HG02623 (cell line): ENCODE data around the gene MBNL1.

Experiments used
- ATAC-seq: cut with Tn5 transposase; IDR thresholded peaks from one replicate; pipeline ENCODE4 v1.9.1; 2021; ENCODE audit warnings: moderate library complexity; ENCODE audit not compliant: unreplicated experiment

The MBNL1 gene

DNA sequence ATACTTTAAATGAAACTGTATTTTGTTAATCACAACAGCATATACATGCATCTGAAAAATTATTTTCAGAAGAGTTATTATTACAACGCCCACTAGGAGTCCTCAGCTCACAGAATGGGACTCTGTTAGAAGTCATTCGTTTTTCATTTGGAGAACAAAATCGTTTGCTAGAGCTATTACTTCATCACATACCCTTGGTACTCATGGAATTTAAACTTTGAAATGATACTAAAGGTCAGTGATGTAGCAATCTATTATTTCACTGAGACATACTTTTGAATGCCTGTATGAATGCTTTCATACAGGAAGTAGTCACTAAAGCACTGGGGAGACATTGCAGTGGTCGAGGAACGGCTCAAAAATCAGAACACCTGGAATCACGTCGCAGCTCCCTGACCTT, 198.1 kb downstream of the MBNL1 start:
- ATAC-seq = no peak

DNA sequence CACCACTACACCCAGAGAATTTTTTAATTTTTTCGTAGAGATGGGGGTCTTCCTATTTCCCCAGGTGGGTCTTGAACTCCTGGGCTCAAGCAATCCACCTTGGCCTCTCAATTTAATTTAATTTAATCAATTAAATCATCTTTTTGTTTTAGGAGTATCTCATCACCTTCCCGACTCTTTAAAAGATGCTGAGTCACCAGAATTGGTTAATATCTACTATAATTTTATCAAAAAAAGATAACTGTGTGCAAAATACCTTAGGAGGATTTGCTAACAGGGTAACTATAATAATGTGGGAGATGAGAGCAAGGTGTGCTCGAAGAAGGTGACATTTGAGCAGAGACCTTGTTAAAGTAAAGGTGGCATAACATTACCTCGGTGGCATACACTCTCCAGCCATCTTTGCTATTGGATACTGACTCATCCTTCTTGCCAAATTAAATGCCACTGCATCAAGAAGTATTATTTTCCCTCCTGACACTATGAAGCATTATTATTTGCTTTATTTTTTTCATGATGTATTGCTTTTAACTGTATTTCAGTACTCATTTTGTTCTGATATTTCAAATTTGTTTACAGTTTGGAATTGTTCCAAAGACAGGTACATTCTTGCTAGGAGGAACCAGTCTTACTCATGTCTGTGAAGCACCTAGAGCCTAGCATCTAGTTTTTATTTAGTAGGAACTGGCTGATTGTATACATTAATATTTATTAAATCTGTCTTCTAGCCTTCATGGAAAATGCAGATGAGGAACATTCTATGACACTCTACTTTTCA, 200.7 kb downstream of the MBNL1 start:
- no peak for ATAC-seq

DNA sequence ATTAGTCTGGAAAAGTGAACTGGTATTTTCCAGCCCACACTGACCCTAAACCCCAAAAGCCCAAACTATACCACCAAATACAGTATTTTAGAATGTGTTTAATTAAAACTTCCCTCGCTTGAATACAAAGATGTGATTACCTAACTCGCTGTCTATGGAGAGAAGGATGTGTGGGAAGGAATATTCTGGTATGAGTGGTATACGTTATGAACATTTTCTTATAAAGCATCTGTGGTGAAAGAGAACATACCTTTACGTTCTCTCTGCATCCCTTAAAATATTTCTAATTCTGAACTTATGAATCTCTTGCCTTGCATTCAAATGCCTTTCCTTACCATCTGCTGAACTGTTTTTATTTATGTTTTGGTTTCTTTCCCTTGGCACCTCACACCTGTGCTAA, 201.4 kb downstream of the MBNL1 start:
- ATAC-seq = no peak

DNA sequence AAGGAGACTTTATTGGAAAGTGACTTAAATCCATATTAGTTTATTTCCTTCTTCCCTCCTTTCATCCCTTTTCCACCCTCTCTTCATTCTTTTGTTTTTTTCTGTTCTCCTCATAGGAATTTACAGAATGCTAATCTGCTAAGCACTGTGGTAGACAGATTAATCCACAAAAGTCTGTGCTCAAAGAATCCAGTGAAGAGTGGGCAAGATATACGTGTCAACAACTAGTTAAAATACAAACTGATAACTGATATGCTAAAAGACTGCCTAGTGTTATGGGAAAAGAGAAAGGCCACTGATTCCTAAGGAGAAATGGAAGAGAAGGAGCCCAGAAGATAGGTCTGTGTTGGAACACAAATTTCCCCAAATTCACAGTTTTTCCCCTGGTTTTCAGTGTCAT, 202.2 kb downstream of the MBNL1 start:
- no peak for ATAC-seq

DNA sequence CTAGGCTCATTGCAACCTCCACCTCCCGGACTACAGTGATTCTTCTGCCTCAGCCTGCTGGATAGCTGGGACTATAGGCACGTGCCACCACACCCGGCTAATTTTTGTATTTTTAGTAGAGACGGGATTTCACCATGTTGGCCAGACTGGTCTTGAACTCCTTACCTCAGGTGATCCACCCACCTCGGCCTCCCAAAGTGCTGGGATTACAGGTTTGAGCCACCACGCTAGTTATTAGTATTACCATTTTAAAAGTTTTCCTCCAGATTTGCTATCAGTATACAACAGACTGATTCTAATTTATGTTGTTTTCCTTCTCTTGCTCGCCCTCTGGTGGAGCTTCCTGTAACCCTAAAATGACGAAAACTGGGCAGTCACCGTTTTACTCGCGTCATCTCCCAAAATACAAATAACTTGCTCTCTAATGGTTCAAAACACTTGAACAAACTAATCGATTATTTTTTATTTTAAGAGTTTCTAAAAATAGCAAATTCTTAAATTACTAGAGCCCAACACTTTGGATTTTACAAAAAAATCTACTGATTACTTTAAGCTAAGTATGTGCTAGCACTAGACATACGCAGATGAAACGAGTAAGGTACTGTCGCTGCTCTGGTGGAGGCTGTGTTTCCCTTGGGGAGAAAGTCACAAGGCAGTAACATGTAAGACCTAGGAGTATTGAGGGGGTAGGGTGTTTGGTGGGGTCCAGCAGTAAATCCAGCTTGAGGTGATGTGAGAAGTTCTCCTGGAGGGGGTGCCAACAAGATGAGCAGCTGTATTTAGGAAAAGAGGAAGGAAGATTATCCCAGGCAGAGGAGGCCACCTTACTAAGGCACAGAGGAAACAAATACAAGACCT, 203.3 kb downstream of the MBNL1 start:
- peak; percentile 76 for ATAC-seq

DNA sequence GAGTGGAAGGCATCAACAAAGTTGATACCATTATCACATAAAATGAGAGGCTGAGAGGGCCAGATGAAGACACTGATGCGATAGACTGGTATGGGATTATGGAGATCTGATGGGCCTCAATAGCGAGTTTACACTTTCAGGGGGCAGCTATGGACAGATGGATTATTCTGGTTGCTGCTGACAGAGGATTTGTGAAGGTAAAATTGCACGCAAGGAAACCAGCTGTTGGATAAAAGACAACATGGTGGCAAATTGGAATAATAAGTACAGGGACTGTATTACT, 203.9 kb downstream of the MBNL1 start:
- no peak for ATAC-seq

DNA sequence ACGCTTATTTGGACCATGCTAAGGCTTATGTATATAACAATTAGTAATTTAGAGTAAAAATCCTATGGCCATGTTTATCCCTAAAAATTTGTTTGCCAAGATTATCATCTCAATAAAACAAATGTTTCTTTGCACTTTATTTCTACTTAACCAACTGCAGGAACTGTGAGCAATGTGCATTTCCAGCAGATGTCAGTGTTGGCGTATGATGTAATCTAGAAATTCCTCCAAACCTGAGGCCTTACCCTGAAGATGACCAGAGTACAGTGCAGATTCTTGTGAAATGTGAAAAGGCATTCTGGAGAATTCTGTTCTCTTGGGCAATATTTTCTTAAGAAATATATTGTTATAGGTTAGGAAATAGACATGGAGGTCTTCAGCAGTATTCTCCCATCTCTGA, 205.9 kb downstream of the MBNL1 start:
- no peak for ATAC-seq

DNA sequence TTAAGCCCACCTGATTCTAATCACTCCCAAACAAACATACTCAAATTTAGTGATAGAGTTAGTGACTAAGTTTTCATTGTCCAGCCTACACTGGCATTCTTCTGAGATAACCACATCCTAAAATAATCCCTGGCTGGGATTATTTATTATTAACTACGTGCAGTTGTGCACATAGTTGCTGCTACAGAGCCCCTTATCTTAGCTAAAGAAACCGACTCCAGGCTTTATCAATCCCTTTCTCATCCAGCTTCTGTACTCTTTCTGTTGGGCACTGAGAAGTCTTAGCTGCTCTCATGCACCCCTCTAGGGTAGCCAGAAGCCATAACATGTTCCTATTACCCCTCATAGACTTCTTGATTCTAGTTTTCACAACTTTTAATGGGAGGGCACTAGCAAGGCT, 208.7 kb downstream of the MBNL1 start:
- ATAC-seq = no peak

DNA sequence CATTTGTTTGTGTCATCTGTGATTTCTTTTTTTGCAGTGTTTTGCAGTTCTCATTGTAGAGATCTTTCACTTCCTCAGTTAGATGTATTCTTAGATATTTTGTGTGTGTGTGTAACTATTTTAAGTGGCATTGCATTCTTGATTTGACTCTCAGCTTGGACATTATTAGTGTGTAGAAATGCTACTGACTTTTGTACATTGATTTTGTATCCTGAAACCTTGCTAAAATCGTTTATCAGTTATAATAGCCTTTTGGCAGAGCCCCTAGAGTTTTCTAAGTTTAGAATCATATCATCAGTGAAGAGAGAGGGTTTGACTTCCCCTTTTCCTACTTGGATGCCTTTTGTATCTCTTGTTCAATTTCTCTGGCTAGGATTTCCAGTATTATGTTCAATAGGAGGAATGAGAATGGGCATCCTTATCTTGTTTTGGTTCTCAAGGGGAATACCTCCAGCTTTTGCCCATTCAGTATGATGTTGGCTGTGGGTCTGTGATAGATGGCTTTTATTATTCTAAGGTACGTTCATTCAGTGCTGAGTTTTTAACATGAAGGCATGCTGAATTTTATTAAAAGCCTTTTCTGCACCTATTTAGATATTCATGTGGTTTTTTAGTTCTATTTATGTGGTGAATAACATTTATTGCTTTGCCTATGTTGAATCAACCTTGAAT, 211.7 kb downstream of the MBNL1 start:
- ATAC-seq = peak; percentile 93

DNA sequence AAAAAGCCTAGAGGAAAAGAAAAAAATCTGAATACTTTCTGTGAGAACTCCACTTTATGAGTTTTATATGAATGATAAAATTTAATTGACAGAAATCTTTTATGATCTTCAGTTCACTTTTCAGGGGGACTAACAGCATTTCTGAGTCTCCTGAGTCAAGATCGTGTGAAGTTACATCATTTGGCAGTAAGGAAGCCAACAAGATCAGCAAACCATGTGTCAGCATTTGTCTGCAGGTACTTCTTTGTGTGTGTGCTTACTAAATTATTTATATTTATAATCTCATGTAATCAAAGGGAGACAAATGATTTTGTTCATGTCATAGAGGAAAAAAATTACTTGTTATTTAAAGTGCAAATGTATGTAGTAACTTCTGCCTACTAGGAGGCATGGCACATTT, 217.6 kb downstream of the MBNL1 start:
- ATAC-seq = no peak

DNA sequence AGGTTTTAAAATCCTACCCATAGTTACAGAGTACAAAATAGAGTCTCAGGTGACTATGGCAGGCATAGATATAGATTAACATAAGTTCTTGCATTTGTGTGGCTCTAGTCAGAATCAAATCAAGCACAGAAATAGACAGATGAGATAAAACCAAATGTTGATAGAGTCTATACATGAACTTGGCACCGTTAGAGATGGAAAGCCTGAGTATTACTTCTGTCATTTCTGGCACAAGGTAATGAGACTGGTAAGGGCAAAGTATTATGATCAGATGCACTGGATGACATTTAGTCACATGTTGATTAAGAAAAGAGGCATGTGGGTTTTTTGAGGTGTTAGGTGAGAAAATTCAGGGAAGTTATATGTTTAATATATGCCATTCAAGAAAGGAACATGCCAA, 219.7 kb downstream of the MBNL1 start:
- ATAC-seq = no peak

DNA sequence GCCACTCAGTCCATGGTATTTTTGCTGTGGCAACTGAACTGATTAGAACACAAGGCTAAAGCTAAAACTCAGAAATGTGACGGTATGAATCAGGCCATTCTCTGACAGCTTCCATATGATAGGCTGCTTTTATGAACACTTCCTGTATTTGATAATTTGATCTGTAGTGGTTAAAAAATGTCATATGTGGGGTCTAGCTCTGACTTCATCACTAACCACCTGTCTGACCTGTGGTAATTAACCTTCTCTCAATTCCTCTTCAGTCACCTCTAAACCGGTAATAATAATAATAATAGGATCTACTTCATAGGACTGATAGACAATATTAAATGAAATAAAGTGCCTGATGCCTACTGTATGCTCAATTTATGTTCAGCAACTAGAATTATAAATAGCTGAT, 223.2 kb downstream of the MBNL1 start:
- peak; percentile 60 for ATAC-seq

DNA sequence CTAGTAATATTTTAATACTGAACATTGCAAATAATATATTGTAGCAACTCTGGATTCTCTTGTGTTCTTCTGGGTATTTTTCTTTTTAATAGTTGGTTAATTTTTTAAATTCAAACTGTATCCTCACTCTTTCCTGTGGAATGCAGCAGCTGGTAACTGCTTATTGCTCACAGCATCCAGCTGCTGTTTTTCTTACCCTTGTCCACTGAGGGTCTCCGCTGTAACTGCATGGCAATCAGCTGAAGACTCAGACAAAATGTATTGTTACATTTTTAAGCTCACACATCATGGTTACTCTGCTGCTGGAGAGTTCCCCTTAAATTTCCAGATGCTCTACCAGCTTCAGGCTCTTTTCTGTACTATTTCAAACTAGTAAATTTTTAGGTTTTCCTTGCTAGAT, 227.6 kb downstream of the MBNL1 start:
- ATAC-seq = no peak

DNA sequence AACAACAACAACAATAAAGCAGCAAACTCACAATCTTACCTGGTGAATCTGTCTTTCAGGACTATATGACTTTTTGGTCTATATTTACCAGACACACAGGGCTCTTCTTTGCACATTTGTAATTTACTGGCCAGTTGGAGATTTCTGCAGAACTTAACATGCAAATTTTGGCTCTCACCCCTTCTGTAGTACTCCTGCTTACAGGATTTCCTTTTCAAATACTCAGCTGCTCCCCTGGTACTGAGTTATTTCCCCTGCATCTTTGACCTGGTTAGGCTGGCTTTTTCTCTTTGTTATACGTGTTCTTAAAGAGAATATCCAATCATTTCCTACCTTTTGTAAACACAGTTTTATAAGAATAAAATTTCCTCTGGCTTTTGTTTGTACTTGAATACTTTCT, 228.0 kb downstream of the MBNL1 start:
- ATAC-seq = peak; percentile 58

DNA sequence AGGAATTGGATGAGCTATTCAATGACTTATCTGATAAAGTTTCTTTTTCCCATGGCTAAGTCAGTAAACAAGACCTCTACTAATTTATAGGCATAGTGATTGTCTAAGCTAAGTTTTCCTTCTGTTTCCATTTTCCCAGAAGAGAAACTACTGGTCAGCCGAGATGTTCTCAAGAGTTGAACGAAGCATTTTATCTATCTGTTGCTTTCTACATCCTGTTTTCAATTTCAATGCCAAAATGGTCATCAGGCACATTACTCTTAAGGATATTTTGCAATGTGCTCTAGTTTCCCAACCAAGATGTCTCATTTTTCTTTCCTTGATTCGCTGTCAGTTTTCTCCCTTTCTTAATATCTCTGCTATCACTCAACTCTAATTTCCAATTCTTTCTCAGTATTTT, 228.7 kb downstream of the MBNL1 start:
- no peak for ATAC-seq

DNA sequence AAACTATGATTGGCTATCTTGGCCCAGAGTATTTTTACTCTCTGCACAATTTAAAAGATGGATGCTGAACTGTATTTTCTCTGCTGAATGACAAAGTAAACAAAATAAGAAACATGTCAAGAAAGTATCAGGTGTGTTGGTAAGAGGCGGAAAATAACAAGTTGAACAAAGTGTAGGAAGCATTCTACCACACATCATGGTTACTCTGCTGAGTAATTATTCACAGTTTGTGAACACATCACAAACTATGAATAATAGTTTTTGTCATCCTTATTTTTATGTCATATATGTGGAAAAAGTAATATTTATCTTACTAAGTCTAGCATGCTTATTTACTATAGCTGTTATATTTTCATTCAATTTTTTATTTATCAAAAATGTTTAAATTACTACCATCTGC, 229.2 kb downstream of the MBNL1 start:
- no peak for ATAC-seq

DNA sequence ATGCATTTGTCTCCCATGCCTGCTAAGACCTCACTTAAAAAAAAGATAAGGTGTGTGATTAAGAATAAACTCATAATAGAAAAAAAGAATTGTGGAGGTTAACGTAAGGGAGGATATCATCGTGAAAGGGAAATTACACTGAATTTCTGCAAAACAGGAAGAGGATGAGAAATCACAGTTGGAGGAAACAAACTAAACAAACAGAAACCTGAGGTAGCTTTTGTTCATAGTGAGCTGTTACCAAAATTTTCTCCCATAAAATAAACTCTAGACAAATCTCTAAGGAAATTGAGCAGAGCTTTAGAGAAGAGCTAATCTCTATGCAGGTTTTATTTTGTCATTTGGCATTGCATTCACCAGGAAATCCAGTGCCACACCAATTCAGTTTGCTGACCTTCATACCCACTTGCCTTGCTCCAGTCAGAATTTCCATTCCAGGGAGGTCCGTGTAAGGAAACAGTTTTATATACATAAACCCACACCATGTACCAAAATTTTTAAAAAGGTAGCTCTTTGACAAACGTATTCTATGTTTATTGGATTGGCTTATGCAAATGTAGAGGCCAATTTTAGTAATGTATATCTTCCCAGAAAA, 231.2 kb downstream of the MBNL1 start:
- no peak for ATAC-seq

DNA sequence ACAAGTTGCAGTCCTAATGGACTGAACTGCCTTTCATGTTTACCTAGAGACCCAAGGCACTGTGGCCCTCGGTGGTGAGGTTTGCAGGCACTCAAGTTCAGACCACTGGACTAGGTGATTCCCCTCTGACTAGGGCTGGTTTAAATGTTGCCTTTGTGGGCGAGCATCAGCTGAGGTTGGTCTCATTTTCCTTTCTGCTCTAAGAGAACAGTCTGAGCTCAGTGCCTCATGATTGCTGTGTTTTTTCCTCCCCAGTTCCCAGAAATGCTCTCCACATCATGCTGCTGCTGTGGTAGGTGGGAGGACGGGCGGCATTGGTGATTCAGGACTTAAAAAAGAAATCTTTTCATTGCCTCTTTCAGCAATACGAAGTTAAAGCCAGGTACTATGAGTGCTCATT, 237.2 kb downstream of the MBNL1 start:
- ATAC-seq = peak; percentile 92

DNA sequence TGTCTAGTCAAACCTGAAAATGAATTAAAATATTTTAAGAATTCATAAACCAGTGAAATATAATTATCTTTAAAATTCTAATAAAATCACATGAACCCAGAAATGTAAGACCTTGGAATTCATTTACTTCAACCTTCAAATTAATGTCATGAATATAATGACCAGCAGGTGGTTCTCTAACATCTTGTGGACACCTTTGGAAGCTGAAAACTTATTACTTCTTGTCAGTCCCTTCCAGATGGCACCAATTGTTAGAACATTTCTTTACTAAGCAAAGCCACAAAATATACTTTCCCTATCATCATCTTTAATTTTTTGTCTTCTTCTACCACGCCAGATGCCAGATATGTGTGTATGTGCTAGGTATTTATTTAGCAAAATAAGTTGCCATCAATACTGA, 240.0 kb downstream of the MBNL1 start:
- ATAC-seq = no peak

DNA sequence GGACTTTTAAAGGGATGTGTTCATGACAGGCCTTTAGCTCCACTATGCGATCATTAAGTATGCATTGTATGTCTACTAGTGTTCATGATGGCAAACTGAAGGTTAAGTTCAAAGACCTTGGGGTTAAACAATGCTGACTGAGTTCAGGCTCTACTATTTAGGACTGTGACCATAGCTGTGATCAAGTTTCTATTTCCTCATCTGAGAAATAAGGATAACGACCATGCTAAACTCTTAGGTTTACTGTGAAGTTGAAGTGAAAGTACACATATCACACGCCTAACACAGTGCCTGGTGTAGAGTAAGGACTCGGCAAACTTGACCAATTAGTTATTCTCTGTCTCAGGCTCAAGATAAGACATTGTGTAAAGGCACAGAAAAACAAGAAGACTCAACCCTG, 243.2 kb downstream of the MBNL1 start:
- ATAC-seq = peak; percentile 85

DNA sequence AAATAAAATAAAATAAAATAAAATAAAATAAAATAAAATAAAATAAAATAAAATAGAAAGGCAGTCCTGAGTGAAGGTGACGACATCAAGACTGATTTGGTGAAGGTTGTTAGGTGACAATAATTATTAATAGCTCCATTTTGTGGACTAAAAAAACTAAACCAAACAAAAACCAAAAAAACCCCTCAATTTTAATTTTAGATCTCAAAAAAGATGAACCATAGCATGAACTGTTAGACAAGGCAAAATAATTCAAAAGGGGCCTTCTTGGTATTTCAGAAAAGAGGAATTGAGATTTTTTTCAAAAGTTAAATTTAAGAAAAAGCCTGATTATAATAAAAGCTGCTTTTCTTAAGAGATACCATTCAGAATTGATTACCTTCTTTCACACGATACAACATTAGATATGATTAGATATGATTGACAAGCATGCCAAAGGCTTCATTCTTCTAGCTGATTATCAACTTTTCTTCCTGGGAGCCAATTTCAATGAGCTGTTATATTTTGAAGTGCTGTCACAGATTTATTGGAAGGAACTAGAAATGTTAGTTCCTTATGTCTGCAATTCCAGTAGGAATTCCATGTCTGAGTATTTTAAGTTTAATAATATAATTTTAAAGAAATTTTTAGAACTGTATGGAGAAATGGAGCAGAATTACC, 244.7 kb downstream of the MBNL1 start:
- no peak for ATAC-seq
